SK-N-SH treated with all-trans-retinoic acid at 6 μM for 48 hours (cell line): ENCODE measurements around the gene ZNF333.

Experiments
- ARNTL ChIP-seq: fragments of 450-650 bp; formaldehyde crosslinking; IDR thresholded peaks from 2 replicates; pipeline ENCODE4 v1.5.0; 2020; ENCODE audit warnings: low read depth, mild to moderate bottlenecking, moderate library complexity, borderline replicate concordance
- ESRRG ChIP-seq: fragments of 250-450 bp; sonication (Bioruptor Pico); IDR thresholded peaks from 2 replicates; pipeline ENCODE4 v1.6.1; 2021; ENCODE audit warnings: mild to moderate bottlenecking
- GLIS3 ChIP-seq: fragments of 250-450 bp; sonication (Bioruptor Pico); IDR thresholded peaks from 2 replicates; pipeline ENCODE4 v1.5.0; 2020; ENCODE audit warnings: mild to moderate bottlenecking, moderate library complexity
- POU6F1 ChIP-seq: fragments of 250-450 bp; sonication (Bioruptor Pico); IDR thresholded peaks from 2 replicates; pipeline ENCODE4 v1.8.0; 2021; ENCODE audit warnings: low read depth, mild to moderate bottlenecking, moderate library complexity, borderline replicate concordance
- RARB ChIP-seq: fragments of 250-450 bp; sonication (Bioruptor Pico); IDR thresholded peaks from 2 replicates; pipeline ENCODE4 v1.8.0; 2021; ENCODE audit warnings: mild to moderate bottlenecking, moderate library complexity
- SNAI2 ChIP-seq: fragments of 250-450 bp; sonication (Bioruptor Pico); IDR thresholded peaks from 2 replicates; pipeline ENCODE4 v1.5.0; 2020; ENCODE audit warnings: mild to moderate bottlenecking, moderate library complexity
- TCF4 ChIP-seq: fragments of 250-450 bp; sonication (Bioruptor Pico); IDR thresholded peaks from 2 replicates; pipeline ENCODE4 v1.8.0; 2021; ENCODE audit warnings: mild to moderate bottlenecking, moderate library complexity, borderline replicate concordance
- TOX ChIP-seq: fragments of 250-450 bp; sonication (Bioruptor Pico); IDR thresholded peaks from 2 replicates; pipeline ENCODE4 v1.8.0; 2021; ENCODE audit warnings: mild to moderate bottlenecking, moderate library complexity, borderline replicate concordance
- ZFP3 ChIP-seq: fragments of 250-450 bp; sonication (Bioruptor Pico); IDR thresholded peaks from 2 replicates; pipeline ENCODE4 v1.5.0; 2020; ENCODE audit warnings: mild to moderate bottlenecking, moderate library complexity
- ZFP30 ChIP-seq: fragments of 450-650 bp; formaldehyde crosslinking; IDR thresholded peaks from 2 replicates; pipeline ENCODE4 v1.5.0; 2022; ENCODE audit warnings: mild to moderate bottlenecking, moderate library complexity
- ZNF8 ChIP-seq: fragments of 450-650 bp; formaldehyde crosslinking; IDR thresholded peaks from 2 replicates; pipeline ENCODE4 v1.5.0; 2020; ENCODE audit warnings: mild to moderate bottlenecking, moderate library complexity
- TF ChIP-seq, protein P1 (sequence below): fragments of 250-450 bp; sonication (Bioruptor Pico); IDR thresholded peaks from 2 replicates; pipeline ENCODE4 v1.8.0; 2020; ENCODE audit warnings: mild to moderate bottlenecking, moderate library complexity, borderline replicate concordance
- TF ChIP-seq, protein P2 (sequence below): fragments of 250-450 bp; sonication (Bioruptor Pico); IDR thresholded peaks from 2 replicates; pipeline ENCODE4 v1.5.1; 2020; ENCODE audit warnings: low read depth, mild to moderate bottlenecking, moderate library complexity

GRCh38 chr19:14655726-14656125 is 34.1 kb upstream of the ZNF333 start:
- TF ChIP-seq, protein P1, sequence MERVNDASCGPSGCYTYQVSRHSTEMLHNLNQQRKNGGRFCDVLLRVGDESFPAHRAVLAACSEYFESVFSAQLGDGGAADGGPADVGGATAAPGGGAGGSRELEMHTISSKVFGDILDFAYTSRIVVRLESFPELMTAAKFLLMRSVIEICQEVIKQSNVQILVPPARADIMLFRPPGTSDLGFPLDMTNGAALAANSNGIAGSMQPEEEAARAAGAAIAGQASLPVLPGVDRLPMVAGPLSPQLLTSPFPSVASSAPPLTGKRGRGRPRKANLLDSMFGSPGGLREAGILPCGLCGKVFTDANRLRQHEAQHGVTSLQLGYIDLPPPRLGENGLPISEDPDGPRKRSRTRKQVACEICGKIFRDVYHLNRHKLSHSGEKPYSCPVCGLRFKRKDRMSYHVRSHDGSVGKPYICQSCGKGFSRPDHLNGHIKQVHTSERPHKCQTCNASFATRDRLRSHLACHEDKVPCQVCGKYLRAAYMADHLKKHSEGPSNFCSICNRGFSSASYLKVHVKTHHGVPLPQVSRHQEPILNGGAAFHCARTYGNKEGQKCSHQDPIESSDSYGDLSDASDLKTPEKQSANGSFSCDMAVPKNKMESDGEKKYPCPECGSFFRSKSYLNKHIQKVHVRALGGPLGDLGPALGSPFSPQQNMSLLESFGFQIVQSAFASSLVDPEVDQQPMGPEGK (CRISPR knock-in tag), result no peak
- TF ChIP-seq GLIS3 (no peak), RARB (CRISPR knock-in tag) (no peak), ZFP3 (CRISPR knock-in tag) (no peak), ZFP30 (no peak), ARNTL (CRISPR knock-in tag) (no peak), POU6F1 (CRISPR knock-in tag) (no peak), TCF4 (CRISPR knock-in tag) (no peak), ZNF8 (CRISPR knock-in tag) (no peak), ESRRG (CRISPR knock-in tag) (no peak), TOX (CRISPR knock-in tag) (no peak), SNAI2 (CRISPR knock-in tag) (no peak)
- TF ChIP-seq, protein P2, sequence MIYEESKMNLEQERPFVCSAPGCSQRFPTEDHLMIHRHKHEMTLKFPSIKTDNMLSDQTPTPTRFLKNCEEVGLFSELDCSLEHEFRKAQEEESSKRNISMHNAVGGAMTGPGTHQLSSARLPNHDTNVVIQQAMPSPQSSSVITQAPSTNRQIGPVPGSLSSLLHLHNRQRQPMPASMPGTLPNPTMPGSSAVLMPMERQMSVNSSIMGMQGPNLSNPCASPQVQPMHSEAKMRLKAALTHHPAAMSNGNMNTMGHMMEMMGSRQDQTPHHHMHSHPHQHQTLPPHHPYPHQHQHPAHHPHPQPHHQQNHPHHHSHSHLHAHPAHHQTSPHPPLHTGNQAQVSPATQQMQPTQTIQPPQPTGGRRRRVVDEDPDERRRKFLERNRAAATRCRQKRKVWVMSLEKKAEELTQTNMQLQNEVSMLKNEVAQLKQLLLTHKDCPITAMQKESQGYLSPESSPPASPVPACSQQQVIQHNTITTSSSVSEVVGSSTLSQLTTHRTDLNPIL (CRISPR knock-in tag), result no peak
